MM.1S (cell line): ENCODE data around the gene PDE1C.

Experiments
- EZH2 ChIP-seq: fragments of 300-600 bp; sonication (generic); optimal IDR thresholded peaks from 2 replicates; pipeline ENCODE3; 2017; ENCODE audit warnings: low read depth, mild to moderate bottlenecking, antibody characterized with exemption, low read length, mixed read lengths
- TF ChIP-seq, protein P1 (sequence below): fragments of 300-600 bp; sonication (generic); IDR thresholded peaks from 2 replicates; pipeline ENCODE4 v1.5.1; 2016; ENCODE audit warnings: antibody characterized with exemption, low read length, mixed read lengths

DNA sequence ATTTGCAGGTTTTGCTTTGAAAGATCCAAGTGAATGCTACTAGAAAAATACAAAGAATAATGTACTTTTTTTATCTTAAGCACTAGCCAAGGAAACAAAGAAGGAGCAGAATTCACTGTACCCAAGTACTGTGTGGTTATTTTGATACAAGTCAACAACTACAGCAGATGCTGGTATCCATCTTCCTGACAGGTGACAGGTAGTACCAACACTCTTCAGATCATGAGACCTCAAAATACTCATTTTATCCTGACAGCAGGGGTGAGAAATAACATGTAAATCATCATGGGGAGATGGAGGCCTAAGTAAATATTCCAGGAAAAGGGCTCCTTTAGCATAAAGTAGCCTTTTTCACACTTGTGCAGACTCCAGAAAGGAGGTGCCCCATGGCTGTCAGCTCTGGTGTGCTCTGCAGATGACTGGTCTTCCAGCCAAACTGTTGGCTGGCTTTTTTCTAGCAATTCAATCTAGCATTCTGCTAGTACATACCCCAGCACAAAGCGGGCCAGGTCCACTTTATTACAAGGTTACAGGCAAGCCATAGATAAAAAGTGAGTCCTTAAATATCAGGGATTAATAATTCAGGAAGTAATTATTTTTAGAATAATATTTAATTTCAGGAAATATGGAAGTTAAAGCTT, 90.4 kb downstream of the PDE1C start:
- TF ChIP-seq, protein P1, sequence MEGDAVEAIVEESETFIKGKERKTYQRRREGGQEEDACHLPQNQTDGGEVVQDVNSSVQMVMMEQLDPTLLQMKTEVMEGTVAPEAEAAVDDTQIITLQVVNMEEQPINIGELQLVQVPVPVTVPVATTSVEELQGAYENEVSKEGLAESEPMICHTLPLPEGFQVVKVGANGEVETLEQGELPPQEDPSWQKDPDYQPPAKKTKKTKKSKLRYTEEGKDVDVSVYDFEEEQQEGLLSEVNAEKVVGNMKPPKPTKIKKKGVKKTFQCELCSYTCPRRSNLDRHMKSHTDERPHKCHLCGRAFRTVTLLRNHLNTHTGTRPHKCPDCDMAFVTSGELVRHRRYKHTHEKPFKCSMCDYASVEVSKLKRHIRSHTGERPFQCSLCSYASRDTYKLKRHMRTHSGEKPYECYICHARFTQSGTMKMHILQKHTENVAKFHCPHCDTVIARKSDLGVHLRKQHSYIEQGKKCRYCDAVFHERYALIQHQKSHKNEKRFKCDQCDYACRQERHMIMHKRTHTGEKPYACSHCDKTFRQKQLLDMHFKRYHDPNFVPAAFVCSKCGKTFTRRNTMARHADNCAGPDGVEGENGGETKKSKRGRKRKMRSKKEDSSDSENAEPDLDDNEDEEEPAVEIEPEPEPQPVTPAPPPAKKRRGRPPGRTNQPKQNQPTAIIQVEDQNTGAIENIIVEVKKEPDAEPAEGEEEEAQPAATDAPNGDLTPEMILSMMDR = no peak
- no peak for TF ChIP-seq EZH2
